Measurements from ENCODE around the gene RGL3.

- TF ChIP-seq, protein P1, sequence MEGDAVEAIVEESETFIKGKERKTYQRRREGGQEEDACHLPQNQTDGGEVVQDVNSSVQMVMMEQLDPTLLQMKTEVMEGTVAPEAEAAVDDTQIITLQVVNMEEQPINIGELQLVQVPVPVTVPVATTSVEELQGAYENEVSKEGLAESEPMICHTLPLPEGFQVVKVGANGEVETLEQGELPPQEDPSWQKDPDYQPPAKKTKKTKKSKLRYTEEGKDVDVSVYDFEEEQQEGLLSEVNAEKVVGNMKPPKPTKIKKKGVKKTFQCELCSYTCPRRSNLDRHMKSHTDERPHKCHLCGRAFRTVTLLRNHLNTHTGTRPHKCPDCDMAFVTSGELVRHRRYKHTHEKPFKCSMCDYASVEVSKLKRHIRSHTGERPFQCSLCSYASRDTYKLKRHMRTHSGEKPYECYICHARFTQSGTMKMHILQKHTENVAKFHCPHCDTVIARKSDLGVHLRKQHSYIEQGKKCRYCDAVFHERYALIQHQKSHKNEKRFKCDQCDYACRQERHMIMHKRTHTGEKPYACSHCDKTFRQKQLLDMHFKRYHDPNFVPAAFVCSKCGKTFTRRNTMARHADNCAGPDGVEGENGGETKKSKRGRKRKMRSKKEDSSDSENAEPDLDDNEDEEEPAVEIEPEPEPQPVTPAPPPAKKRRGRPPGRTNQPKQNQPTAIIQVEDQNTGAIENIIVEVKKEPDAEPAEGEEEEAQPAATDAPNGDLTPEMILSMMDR (IDR thresholded peaks at IDR 0.05; ENCODE audit: low read length) = no peak
- no peak for TF ChIP-seq EZH2 (IDR thresholded peaks at IDR 0.05; ENCODE audit: borderline replicate concordance, low read length)
Observed at GRCh38 chr19:11445141-11445540, 26.0 kb upstream of the RGL3 start.

Data from OCI-LY1 (cell line).